HG03108 (cell line): Measurements from ENCODE around the gene CTAGE6.
"Not testable (repeated sequence)": the region's sequence is repeated elsewhere in the genome, so short reads cannot be mapped to it uniquely, and the experiment has no call there.

Experiments
- ATAC-seq: cut with Tn5 transposase; IDR thresholded peaks from one replicate; pipeline ENCODE4 v1.9.1; 2021; ENCODE audit warnings: moderate library complexity; ENCODE audit not compliant: unreplicated experiment

The CTAGE6 gene, protein sequence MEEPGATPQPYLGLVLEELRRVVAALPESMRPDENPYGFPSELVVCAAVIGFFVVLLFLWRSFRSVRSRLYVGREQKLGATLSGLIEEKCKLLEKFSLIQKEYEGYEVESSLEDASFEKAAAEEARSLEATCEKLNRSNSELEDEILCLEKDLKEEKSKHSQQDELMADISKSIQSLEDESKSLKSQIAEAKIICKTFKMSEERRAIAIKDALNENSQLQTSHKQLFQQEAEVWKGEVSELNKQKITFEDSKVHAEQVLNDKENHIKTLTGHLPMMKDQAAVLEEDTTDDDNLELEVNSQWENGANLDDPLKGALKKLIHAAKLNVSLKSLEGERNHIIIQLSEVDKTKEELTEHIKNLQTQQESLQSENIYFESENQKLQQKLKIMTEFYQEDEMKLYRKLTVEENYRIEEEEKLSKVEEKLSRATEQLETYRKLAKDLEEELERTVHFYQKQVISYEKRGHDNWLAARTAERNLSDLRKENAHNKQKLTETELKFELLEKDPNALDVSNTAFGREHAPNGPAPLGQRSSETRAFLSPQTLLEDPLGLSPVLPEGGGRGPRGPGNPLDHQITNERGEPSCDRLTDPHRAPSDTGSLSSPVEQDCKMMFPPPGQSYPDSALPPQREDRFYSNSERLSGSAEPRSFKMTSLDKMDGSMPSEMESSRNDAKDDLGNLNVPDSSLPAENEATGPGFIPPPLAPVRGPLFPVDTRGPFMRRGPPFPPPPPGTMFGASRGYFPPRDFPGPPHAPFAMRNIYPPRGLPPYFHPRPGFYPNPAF

DNA sequence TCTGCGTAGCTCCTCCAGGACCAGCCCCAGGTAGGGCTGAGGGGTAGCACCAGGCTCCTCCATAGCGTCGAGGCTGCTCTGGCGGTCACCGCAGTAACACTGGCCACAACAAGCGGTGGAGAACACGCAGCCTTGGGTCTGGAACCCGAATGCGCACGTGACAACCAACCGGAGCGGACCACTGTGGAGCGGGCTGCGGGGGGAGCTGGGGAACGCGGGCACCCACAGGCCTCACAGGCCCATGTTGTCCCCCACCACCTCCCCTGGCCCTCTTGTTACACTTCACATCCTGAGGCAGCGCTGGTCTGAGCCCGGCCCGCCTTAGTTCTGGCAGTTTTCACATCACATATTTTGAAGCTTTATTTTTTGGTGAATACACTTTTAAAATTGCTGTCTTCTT lies at the start of gene CTAGE6:
Gene CTAGE6 (minus strand): TSS at position 101 of the 400 bp plus-strand sequence. CDS start 38 bp downstream, at position 63.
- not testable (repeated sequence) for ATAC-seq

DNA sequence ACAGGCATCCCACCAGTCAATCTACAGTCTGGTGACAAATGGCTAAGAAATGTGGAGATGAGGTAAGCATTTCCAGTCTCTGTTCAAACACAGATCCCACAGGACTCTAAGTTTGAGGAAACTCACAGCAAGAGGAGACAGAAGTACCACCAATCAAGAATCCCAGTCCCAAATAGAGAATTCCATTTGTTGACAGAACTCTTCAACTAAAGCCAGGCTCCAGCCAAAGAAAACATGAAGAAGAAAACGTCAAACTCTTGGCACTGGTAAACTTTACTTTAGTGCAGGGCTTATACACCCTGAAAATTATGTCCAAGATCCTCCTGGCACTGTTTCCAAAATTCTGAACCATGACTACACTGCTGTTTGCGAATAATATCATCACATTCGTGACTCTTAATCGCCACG lies 49.2 kb upstream of the CTAGE6 start:
- not testable (repeated sequence) for ATAC-seq

DNA sequence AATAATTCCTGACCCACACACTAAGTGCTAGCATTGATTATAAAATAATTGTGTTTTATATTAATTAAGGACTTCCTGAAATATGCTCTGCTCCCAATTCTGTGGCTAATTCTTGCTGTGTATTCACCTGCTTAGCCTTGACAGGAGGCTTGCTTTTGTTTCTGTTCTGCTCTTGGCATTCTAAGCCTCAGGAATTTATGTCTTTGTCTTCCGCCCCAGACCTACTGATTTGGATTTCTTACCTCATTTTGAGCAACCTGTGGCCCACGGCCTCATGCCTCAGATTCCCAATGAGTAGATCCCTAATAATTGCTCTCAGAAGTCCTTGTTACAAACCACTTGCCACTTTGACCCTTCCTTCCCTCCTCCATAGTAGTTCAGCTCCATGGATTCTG lies 40.4 kb upstream of the CTAGE6 start:
- not testable (repeated sequence) for ATAC-seq

DNA sequence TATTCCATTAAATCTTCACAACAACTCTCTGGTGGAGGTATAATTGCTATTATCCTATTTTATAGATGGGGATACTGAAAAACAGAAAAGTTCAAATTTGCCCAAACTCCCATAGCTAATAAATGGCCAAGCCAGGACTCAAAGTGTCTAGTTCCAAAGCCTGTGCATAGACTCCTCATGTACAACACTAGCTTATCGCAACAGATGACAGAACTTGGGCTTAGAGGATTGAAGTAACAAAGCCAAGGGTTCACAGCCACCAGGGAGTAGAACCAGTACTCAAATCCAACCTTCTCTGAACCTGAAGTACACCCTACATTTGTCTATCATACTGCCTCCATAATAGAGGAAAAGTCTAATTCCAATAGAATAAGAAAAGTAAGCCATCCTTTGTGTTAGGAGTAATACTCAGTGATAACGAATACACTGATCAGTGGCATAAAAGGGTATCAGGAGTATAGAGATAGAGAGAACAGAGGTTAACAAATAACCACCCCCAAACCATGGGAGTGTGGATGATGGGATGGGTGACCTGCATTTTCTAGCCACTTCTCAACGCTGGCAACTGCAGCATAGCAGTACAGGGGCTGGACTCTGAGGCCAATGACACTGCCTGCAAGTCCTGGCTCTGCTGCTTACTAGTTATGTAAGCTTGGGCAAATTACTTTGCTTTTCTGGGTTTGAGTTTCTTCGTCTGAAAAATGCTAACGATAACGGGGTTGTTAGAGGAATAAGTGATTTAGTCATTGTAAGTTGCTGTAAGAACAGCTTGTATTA lies 39.8 kb upstream of the CTAGE6 start:
- ATAC-seq, result not testable (repeated sequence)

DNA sequence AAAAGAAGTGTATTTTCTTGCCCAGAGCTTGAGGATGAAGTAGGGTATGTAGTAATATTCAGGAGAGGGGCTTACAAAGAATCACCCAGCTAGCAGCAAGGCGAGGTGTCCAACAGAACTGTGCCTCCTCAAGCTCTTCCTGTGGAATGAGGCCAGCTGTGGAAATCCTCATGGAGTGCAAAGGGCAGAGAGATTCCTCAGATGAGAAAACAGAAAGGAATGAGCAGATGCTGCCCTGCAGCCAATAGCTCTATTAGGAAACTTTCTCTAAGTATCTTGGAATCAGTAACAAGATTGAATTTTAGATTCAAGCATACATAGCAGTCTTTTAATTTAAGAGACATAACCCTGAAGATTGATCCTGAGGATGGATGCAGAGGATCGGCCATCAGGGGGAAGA lies 38.2 kb upstream of the CTAGE6 start:
- not testable (repeated sequence) for ATAC-seq

DNA sequence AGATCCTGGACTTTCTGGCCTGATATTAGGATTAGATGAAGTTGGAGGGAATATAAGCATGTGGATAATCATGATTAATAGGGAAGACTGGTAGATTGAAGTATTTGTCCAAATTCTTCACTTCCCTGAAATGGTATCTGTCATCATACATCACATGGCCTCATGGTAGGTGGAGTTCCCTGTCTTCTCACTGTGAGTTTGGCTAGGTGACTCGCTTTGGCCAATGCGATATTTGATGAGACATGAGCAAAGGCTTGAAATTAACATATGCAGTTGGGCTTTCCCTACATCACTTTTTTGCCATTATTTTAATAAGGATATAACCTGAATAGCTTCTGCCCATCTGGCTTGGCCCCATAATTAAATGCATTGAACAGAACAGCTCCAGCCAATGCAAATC lies 35.1 kb upstream of the CTAGE6 start:
- not testable (repeated sequence) for ATAC-seq

DNA sequence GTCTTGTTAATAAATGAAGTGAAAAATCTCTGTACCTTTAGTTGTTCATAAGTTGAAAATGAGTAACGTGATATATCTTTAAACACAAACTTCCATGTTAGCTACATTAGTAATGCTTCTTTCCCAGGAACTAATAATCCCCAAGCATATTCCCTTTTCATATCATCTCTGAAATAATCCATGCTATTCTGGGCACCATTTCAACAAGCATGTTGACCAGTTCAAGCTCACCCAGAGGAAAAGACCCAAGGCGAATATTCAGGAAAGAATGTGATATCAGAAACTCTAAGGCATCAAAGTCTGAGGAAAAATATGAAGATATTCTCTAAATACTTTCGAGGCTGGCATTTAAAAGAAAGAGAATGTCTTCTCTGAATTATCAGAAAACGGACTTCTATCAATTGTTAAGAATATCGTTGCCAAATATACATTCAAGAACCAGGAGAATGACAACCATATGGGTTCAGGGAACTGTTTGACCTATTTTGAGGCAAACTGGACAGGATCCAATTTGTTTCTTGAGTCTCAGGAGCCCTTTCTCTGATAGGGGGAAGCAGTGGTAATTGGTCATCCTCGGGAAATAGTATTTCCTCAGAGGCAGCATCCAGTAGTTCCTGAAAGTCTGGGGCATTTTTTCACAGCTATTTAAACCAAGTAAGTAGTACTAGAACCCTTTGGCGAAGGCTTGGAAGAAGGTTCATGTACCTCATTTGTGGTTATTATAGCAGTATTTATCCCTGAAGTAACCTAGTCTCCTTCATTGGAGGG lies 28.1 kb upstream of the CTAGE6 start:
- not testable (repeated sequence) for ATAC-seq

DNA sequence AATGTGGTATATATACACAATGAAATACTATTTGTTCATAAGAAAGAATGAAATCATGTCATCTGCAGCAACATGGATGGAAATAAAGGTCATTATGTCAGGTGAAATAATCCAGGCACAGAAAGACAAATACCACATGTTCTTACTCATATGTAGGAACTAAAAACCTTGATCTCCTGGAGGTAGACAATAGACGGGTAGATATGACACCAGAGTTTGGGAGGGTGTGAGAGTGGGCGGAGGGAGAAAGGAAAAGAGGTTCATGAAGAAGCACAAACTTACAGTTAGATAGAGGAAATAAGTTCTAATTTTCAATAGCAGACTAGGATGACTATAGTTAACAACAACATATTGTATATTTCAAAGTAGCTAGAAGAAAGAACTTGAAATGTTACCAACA lies 22.1 kb upstream of the CTAGE6 start:
- not testable (repeated sequence) for ATAC-seq

DNA sequence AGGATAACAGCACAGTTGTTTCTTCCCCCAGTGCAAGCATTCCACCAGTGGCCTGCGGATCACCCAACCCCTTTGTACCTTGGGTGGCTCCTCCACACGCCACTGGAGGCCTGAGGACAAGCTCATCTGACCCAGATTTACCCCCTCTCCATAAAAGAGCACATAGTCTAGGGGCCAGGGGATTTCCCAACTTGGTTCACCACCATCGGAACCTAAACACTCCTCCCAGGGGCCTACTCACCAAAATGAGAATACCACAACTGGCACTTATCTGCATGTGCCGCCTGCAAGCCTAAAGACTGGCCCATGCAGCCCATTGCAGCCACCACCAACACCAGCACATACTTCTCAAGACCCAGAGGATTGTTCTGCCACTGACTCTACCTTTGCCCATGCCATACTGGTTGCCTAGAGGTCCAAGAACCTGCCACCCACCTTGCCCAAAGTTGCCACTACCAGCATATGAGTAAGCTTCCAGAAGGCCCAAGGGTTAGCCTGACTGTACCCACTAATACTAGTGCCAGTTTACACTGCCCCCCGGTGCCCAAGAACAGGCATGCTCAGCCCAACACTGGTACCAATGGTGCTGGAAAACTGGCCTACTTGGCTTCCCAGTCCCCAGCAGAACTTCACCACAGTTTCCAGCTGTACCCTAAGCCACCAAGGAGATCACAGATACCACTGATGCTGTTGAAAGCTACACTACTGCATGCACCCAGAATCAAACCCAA lies 15.4 kb upstream of the CTAGE6 start:
- ATAC-seq, result not testable (repeated sequence)

DNA sequence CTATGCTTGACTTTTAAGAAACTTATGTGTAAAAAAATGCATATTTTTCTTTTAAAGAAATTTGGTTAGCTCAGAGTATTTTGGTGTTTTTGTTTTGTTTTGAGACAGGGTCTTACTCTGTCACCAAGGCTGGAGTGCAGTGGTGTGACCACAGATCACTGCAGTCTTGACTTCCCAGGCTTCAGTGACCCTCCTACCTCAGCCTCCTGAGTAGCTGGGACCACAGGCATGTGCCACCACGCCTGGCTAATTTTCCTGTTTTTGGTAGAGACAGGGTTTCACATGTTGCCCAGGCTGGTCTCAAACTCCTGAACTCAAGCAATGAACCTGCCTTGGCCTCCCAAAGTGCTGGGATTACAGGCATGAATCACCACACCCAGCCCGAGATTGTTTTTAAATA lies 10.0 kb upstream of the CTAGE6 start:
- ATAC-seq, result not testable (repeated sequence)

DNA sequence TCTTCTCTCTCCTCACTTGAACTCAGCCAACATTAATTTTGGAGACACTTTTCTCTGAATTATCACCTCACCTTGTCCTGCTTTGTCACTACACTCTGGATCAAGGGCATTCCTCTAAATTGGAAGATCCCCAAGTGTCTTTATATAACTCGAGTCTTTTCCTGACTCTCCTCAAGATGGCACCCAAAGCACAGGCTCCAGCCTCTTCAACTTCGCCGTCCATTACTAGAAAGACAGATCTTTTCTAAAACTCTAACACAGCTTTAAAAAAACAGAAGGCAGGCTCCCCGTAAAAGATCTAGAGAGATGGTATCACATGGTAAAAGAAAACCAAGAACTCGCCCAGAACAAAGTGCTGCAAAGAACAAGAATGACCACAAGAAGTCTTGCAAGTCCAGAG lies 8.2 kb upstream of the CTAGE6 start:
- ATAC-seq, result not testable (repeated sequence)

DNA sequence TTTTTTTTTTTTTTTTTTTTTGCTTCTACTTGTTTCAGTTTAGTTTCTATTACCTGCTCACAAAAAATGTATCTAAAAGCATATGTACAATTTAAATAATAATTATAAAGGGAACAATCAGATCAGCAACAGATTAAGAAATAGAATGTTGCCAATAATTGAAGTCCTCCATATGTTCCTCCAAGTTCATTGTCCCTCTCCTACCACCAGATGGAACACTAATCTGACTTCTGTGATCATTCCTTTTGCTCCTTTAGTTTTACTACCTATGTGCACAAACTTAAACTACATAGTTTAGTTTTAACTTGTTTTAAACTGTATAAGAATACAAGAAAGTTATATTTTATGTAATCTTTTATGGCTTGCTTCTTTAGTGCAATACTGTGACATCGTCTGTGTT lies 5.6 kb upstream of the CTAGE6 start:
- not testable (repeated sequence) for ATAC-seq

DNA sequence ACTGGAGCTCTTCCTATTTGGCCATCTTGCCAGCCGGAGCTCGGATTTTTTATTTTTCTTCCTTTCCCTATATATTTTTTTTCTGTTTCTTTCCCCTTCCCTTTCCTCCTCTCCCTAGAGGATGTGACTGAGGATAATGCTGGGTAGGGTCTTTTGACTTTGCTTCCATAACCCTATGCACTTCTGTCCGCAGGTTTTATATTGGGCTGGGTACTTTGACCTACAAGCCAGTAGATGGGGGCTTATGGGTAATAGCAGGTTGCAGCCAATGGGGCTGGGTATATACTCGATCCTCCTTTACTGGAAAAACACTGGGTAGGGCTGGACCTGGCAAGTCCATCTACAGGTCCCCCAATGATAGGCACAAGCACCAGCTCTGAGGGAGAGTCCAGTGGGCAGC lies 12.2 kb downstream of the CTAGE6 start:
- ATAC-seq, result not testable (repeated sequence)

DNA sequence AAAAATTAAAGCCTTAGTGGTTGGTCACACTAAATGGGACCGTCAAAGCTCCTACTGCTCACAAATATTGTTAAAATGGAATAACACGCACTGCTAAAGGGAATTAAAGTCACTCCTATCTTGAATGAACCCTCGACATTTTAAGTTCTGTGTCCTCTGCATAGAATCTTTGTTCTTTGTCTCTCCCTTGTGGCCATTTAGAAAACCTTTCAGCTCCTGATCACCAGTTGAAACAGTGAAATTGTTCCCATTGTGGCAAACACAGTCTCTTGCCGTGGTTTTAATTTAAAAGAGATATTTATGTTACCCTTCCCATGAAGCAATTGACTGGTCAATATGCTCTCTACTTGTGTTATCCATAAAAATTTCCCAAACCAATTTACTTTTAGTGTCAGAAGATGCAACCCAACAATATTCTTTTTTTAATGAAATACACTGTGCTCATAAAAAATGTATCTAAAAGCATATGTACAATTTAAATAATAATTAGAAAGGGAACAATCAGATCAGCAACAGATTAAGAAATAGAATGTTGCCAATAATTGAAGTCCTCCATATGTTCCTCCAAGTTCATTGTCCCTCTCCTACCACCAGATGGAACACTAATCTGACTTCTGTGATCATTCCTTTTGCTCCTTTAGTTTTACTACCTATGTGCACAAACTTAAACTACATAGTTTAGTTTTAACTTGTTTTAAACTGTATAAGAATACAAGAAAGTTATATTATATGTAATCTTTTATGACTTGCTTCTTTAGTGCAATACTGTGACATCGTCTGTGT lies 20.3 kb downstream of the CTAGE6 start:
- peak; percentile 71 for ATAC-seq

DNA sequence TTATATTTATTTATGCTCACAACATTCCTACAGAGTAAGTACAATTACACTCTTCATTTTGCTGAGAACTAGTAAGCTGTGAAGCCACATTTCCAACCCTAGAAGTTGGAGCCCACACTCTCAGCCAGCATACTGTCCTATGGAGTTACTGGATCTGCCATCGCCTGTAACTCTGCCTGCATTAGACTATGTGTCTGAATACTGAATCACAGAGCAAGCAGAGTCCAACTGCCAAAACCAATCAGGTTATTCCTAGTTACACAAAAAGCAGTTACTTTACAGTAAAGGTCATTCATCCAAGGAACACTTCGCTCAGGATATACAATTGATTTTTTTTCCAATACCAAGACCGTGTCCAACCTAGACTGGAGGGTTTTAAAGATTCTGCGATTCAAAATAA lies 21.5 kb downstream of the CTAGE6 start:
- no peak for ATAC-seq

DNA sequence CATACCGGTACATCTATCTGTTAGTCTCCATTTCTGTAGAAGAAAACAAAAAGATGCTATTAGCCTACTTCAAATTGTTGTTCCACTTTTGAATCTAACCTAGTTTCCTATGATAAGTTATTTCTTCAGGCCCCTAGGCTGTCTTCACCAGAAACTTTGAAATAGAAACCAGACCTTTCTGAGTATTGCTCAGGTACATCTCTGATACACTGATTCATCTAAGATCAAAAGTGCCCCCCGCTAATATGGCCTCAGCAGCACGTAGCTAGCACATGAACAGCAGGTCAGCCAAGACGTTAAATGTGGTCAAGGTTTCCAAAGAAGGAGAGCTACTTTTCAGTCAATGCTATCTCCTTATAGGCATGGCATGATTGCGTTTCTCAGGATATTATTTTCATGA lies 23.6 kb downstream of the CTAGE6 start:
- no peak for ATAC-seq

DNA sequence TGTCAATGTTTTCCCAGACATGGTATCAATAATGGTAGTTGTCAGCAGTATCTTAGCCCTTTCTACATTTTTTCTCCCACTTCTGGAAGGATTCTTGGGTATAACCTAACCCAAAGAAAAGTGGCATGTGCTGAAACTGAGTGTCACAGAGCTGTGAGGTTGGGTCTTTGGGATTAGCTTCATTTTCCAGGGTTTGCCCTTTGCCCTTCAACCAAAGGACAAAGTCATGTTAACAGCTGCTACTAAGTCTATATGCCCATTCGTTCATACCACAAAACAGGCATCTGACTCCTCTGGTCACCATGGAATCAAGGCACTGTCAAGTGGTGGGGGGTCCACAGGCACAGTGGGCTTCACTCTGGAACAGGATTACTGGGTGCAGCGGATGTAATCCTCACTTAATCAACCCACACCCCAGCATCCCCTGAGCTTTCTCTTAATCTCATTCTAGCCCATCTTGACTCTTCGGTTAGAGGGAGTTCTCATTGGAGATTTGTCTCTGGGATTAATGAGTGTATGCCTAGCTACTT lies 29.1 kb downstream of the CTAGE6 start:
- ATAC-seq, result no peak

DNA sequence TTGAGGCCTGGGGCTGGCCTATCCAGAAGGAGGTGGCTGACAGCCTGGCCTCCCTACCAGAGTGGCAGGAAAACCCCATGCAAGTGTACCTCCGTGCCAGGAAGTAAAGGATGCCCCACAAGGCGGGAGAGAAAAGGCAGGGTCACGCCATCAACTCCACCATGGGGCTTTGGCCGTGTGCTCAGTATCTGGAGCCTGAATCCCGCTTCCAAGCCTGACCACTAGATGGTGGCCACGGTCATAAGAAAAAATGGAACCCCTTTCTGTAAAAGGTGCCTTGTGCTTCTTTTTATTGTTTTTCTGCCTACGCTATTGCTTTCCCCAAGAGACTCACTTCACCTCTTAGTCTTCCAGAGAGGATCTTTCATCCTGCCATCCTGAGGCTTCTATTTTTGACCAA lies 29.9 kb downstream of the CTAGE6 start:
- peak; percentile 57 for ATAC-seq

DNA sequence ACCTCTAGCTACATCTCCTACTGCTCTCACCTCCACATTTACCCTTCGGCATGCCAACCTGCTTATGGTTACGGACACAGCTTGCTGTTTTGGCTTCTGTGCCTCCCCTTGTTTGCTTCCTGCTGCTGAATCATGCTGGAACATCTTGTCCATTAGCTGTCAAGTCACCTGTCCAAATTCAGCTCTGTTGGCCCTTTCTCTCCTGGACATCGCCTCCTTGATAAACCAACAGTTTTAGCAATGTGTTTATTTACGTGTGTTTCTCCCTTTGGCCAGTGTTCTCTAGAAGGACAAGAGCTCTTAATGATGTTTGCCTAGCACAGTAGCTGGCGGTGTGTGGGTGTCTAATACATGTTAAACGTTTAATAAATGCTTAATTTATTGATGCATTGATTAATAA lies 31.4 kb downstream of the CTAGE6 start:
- ATAC-seq, result not testable (repeated sequence)
